ENCODE results near the gene CYB561D2. TPM values are rescaled to one million over a fixed set of nuclear protein-coding genes. Genes with fewer than 3 reads are reported as not detected.

CYB561D2 gene
- total RNA-seq, 1 experiment from 2014 or later = 9.5 TPM

GRCh38 chr3:50378757-50379156, 28.1 kb downstream of the CYB561D2 start:
- Histone ChIP-seq H3K4me2 (ENCODE audit: low read length) (no peak overlapping the region), H3K27me3 (ENCODE audit: insufficient read depth, low read length) (no peaks in the 10 kb centered on the region), H3K79me2 (ENCODE audit: insufficient read depth, low read length) (no peaks in the 10 kb centered on the region), H3K9ac (ENCODE audit: low read length) (no peak overlapping the region), H3K9me3 (ENCODE audit: control insufficient read depth in 1 of 2, insufficient read depth in 1 of 2, low read depth in 1 of 2, low read length in 2 of 2) (no peaks in the 10 kb centered on the region), H3K4me1 (ENCODE audit: control insufficient read depth in 1 of 2, insufficient read depth in 2 of 2, low read length in 2 of 2) (no peaks in the 10 kb centered on the region), H4K20me1 (ENCODE audit: insufficient read depth) (no peaks in the 10 kb centered on the region), H3K27ac (ENCODE audit: low read depth, low read length) (no peak overlapping the region), H2AFZ (ENCODE audit: low read depth, low read length, poor library complexity, severe bottlenecking) (no peak overlapping the region), H3K4me3 (replicated peaks in 1 of 2; ENCODE audit: low read depth in 1 of 2, low read length in 2 of 2) (no peak overlapping the region), H3K36me3 (ENCODE audit: control insufficient read depth in 1 of 2, insufficient read depth in 2 of 2, low read length in 2 of 2) (no peaks in the 10 kb centered on the region), H3K9me2 (ENCODE audit: insufficient read depth) (no peaks in the 10 kb centered on the region)
- no peak for DNase-seq (ENCODE audit: low read depth, low spot score)
- intact Hi-C loops (cut with micrococcal nuclease) = no loop called here
- CTCF ChIA-PET = no interaction called here
- TF ChIP-seq CTCF (IDR thresholded peaks at IDR 0.05 in 2 of 3, conservative IDR thresholded peaks at IDR 0.05 in 1 of 3; ENCODE audit: borderline replicate concordance in 1 of 3, insufficient read depth in 1 of 3, low read depth in 2 of 3, low read length in 2 of 3) = no peak
- no peak for ATAC-seq
- RAD21 ChIA-PET (ENCODE audit: low non-redundant PET in 1 of 2, low total read pairs in 2 of 2, uncharacterized antibody in 2 of 2, unreplicated experiment in 2 of 2) = no interaction called here
- POLR2A ChIA-PET = interaction anchor here (0.6 kb wide), 1 partner anchor 11 kb away, joined by 3 read pairs; no protein-coding TSS in a partner anchor
- no TSS peak for BruUV-seq (replicated peaks)

- Histone ChIP-seq H3K36me3 (ENCODE audit: control insufficient read depth in 1 of 2, insufficient read depth in 2 of 2, low read length in 2 of 2) (no peaks in the 10 kb centered on the region), H3K9me3 (ENCODE audit: control insufficient read depth in 1 of 2, insufficient read depth in 1 of 2, low read depth in 1 of 2, low read length in 2 of 2) (no peaks in the 10 kb centered on the region), H3K4me1 (ENCODE audit: control insufficient read depth in 1 of 2, insufficient read depth in 2 of 2, low read length in 2 of 2) (no peaks in the 10 kb centered on the region), H3K4me3 (replicated peaks in 1 of 2; ENCODE audit: low read depth in 1 of 2, low read length in 2 of 2) (no peak overlapping the region), H3K27me3 (ENCODE audit: insufficient read depth, low read length) (no peaks in the 10 kb centered on the region), H2AFZ (ENCODE audit: low read depth, low read length, poor library complexity, severe bottlenecking) (no peak overlapping the region), H4K20me1 (ENCODE audit: insufficient read depth) (no peaks in the 10 kb centered on the region), H3K4me2 (ENCODE audit: low read length) (no peak overlapping the region), H3K27ac (ENCODE audit: low read depth, low read length) (no peak overlapping the region), H3K9me2 (ENCODE audit: insufficient read depth) (no peaks in the 10 kb centered on the region), H3K9ac (ENCODE audit: low read length) (no peak overlapping the region), H3K79me2 (ENCODE audit: insufficient read depth, low read length) (no peaks in the 10 kb centered on the region)
- CTCF ChIA-PET = no interaction called here
- ATAC-seq (no peak), DNase-seq (ENCODE audit: low read depth, low spot score) (no peak)
- no TSS peak for BruUV-seq (replicated peaks)
- RAD21 ChIA-PET (ENCODE audit: low non-redundant PET in 1 of 2, low total read pairs in 2 of 2, uncharacterized antibody in 2 of 2, unreplicated experiment in 2 of 2) = no interaction called here
- POLR2A ChIA-PET = interaction anchor here (0.7 kb wide), 1 partner anchor 209 kb away, joined by 3 read pairs; no protein-coding TSS in a partner anchor
- intact Hi-C loops (cut with micrococcal nuclease) = no loop called here
- TF ChIP-seq SIN3A (IDR thresholded peaks at IDR 0.05; ENCODE audit: low read depth) (no peak), FOSL1 (IDR thresholded peaks at IDR 0.05; ENCODE audit: low read depth) (no peak), REST (IDR thresholded peaks at IDR 0.05; ENCODE audit: low read depth) (no peak), POLR2A (IDR thresholded peaks at IDR 0.05; ENCODE audit: borderline replicate concordance, extremely low read depth, insufficient read depth, insufficient read length) (no peak), RAD21 (IDR thresholded peaks at IDR 0.05; ENCODE audit: low read depth) (no peak), POLR2AphosphoS5 (IDR thresholded peaks at IDR 0.05; ENCODE audit: low read depth, low read length) (no peak), ZBTB33 (IDR thresholded peaks at IDR 0.05; ENCODE audit: extremely low read depth, insufficient replicate concordance, low read length) (no peak)
Measured at GRCh38 chr3:50380405-50381085, 29.9 kb downstream of the CYB561D2 start.

Measured in HCT116 (cell line).